ENCODE measurements around the gene CACNA1S.

Gene CACNA1S

GRCh38 chr1:201153474-201154388 lies 41.5 kb upstream of the CACNA1S start:
- H3K4me3 ChIP-seq (ENCODE audit: low read depth, low read length) = peak overlapping the region; percentile 83
- no peak for DNase-seq (ENCODE audit: low read depth)
- TF ChIP-seq CTCF (conservative IDR thresholded peaks at IDR 0.05; ENCODE audit: low read depth, low read length) = no peak

- H3K4me3 ChIP-seq (ENCODE audit: low read depth, low read length) = no peak overlapping the region
- peak; percentile 72 for DNase-seq (ENCODE audit: low read depth)
Measured at GRCh38 chr1:201149400-201149799, 37.2 kb upstream of the CACNA1S start.

GRCh38 chr1:201147396-201148015 lies 35.3 kb upstream of the CACNA1S start:
- no peak for DNase-seq (ENCODE audit: low read depth)
- no peak for TF ChIP-seq CTCF (conservative IDR thresholded peaks at IDR 0.05; ENCODE audit: low read depth, low read length)
- no peak overlapping the region for H3K4me3 ChIP-seq (ENCODE audit: low read depth, low read length)

More at GRCh38 chr1:201149400-201149799, 37.2 kb upstream of the CACNA1S start:
- peak; percentile 58 for TF ChIP-seq CTCF (conservative IDR thresholded peaks at IDR 0.05; ENCODE audit: low read depth, low read length)

GRCh38 chr1:201146626-201147390 lies 34.6 kb upstream of the CACNA1S start:
- no peak overlapping the region for H3K4me3 ChIP-seq (ENCODE audit: low read depth, low read length)
- no peak for TF ChIP-seq CTCF (conservative IDR thresholded peaks at IDR 0.05; ENCODE audit: low read depth, low read length)
- DNase-seq (ENCODE audit: low read depth) = no peak

GRCh38 chr1:201145816-201146215 lies 33.6 kb upstream of the CACNA1S start:
- DNase-seq (ENCODE audit: low read depth) = no peak
- TF ChIP-seq CTCF (conservative IDR thresholded peaks at IDR 0.05; ENCODE audit: low read depth, low read length) = no peak
- no peak overlapping the region for H3K4me3 ChIP-seq (ENCODE audit: low read depth, low read length)

- DNase-seq (ENCODE audit: low read depth) = no peak
- no peak for TF ChIP-seq CTCF (conservative IDR thresholded peaks at IDR 0.05; ENCODE audit: low read depth, low read length)
- no peak overlapping the region for H3K4me3 ChIP-seq (ENCODE audit: low read depth, low read length)
Measured at GRCh38 chr1:201145132-201145531, 32.9 kb upstream of the CACNA1S start.
